CD14-positive monocyte (primary cell): ENCODE data around the gene FOXN4. TPM values are rescaled to one million over a fixed set of nuclear protein-coding genes. Genes with fewer than 3 reads are reported as not detected.

Source experiments
- DNase-seq, 3 donors: peaks; one replicate each; pipeline ENCODE4 v3.0.0-alpha.2; 2011 to 2022
- H2AFZ ChIP-seq: 2 replicates; pipeline ENCODE4 v1.6.0; 2012; ENCODE audit warnings: mild to moderate bottlenecking, low read depth, low read length, inconsistent platforms; ENCODE audit not compliant: insufficient read depth, poor library complexity, severe bottlenecking
- H3K27ac ChIP-seq, 2 donors: 1 replicate in 1 of 2; 2 replicates in 1 of 2; pipeline ENCODE4 v1.5.1; 2012 to 2013; ENCODE audit warnings: low read length in 2 of 2, control low read depth in 1 of 2, inconsistent platforms in 1 of 2, low read depth in 1 of 2, mild to moderate bottlenecking in 1 of 2
- H3K27me3 ChIP-seq, 2 donors: one replicate each; pipeline versions ENCODE4 v1.6.0 to v1.6.1; 2011 to 2013; ENCODE audit warnings: low read length in 2 of 2; ENCODE audit not compliant: control insufficient read depth in 2 of 2, insufficient read depth in 2 of 2
- H3K36me3 ChIP-seq, 2 donors: replicated peaks in 1 of 2; 1 replicate in 1 of 2; 2 replicates in 1 of 2; pipeline versions ENCODE4 v1.5.1 to v1.6.1; 2012 to 2013; ENCODE audit warnings: low read length in 2 of 2, control low read depth in 1 of 2, inconsistent platforms in 1 of 2, mild to moderate bottlenecking in 1 of 2; ENCODE audit not compliant: insufficient read depth in 2 of 2, control insufficient read depth in 1 of 2
- H3K4me1 ChIP-seq, 2 donors: 1 replicate in 1 of 2; 2 replicates in 1 of 2; pipeline versions ENCODE4 v1.5.1 to v1.6.1; 2012 to 2013; ENCODE audit warnings: low read length in 2 of 2, control low read depth in 1 of 2, inconsistent platforms in 1 of 2, mild to moderate bottlenecking in 1 of 2, moderate library complexity in 1 of 2; ENCODE audit not compliant: insufficient read depth in 2 of 2, control insufficient read depth in 1 of 2
- H3K4me2 ChIP-seq: replicated peaks from 2 replicates; pipeline ENCODE3; 2012; ENCODE audit warnings: low read length, moderate library complexity, mild to moderate bottlenecking; ENCODE audit not compliant: poor library complexity, severe bottlenecking; ENCODE audit errors: extremely low read depth
- H3K4me3 ChIP-seq, 3 experiments: fragments of 200-600 bp in 1 of 3; sonication (generic) in 1 of 3; replicated peaks in 1 of 3; 1 replicate in 2 of 3; 2 replicates in 1 of 3; pipeline ENCODE4 v1.5.1; 2011 to 2013; ENCODE audit warnings: low read length in 3 of 3, mild to moderate bottlenecking in 3 of 3, control low read depth in 2 of 3, low read depth in 2 of 3, inconsistent platforms in 1 of 3, moderate library complexity in 1 of 3
- H3K79me2 ChIP-seq: 2 replicates; pipeline ENCODE4 v1.6.0; 2012; ENCODE audit warnings: mild to moderate bottlenecking, control low read depth, inconsistent platforms, low read length, moderate library complexity; ENCODE audit not compliant: insufficient read depth
- H3K9ac ChIP-seq: 2 replicates; pipeline ENCODE4 v1.6.0; 2017; ENCODE audit warnings: low read length, mild to moderate bottlenecking; ENCODE audit not compliant: insufficient read depth, poor library complexity, severe bottlenecking
- H3K9me3 ChIP-seq, 2 donors: replicated peaks in 1 of 2; 1 replicate in 1 of 2; 2 replicates in 1 of 2; pipeline versions ENCODE4 v1.5.1 to v1.6.1; 2012 to 2013; ENCODE audit warnings: low read length in 2 of 2, control low read depth in 1 of 2; ENCODE audit not compliant: control insufficient read depth in 1 of 2, insufficient read depth in 1 of 2
- H4K20me1 ChIP-seq: 2 replicates; pipeline ENCODE4 v1.6.0; 2012; ENCODE audit warnings: mild to moderate bottlenecking, low read length, control low read depth, moderate library complexity; ENCODE audit not compliant: insufficient read depth
- H3K27ac Mint-ChIP-seq, 7 donors: one replicate each; pipeline ENCODE4 v1.8.0; 2020; ENCODE audit warnings: mild to moderate bottlenecking in 7 of 7, mixed read lengths in 7 of 7, moderate library complexity in 6 of 7, inconsistent platforms in 2 of 7
- H3K27me3 Mint-ChIP-seq, 3 donors: one replicate each; pipeline ENCODE4 v1.8.0; 2021 to 2022; ENCODE audit warnings: low read depth in 3 of 3, mild to moderate bottlenecking in 3 of 3, mixed read lengths in 3 of 3, moderate library complexity in 3 of 3, inconsistent platforms in 1 of 3
- H3K36me3 Mint-ChIP-seq, 2 donors: one replicate each; pipeline ENCODE4 v1.8.0; 2020; ENCODE audit warnings: mixed read lengths in 2 of 2, inconsistent platforms in 1 of 2, mild to moderate bottlenecking in 1 of 2
- H3K4me1 Mint-ChIP-seq: one replicate; pipeline ENCODE4 v1.8.0; 2020; ENCODE audit warnings: mild to moderate bottlenecking, mixed read lengths
- H3K4me3 Mint-ChIP-seq, 2 donors: one replicate each; pipeline ENCODE4 v1.8.0; 2020; ENCODE audit warnings: mild to moderate bottlenecking in 2 of 2, mixed read lengths in 2 of 2, moderate library complexity in 1 of 2
- H3K9me3 Mint-ChIP-seq, 7 donors: one replicate each; pipeline ENCODE4 v1.8.0; 2020 to 2022; ENCODE audit warnings: mixed read lengths in 7 of 7, mild to moderate bottlenecking in 6 of 7, moderate library complexity in 6 of 7, inconsistent platforms in 2 of 7
- CTCF ChIP-seq: fragments of 200-600 bp; IDR thresholded peaks from one replicate; pipeline ENCODE4 v1.8.0; 2022; ENCODE audit warnings: antibody characterized with exemption, mild to moderate bottlenecking
- WGBS: methylation state at CpG from one replicate; pipeline ENCODE4 v1.1.5; 2013; ENCODE audit warnings: missing lambda C conversion rate; ENCODE audit not compliant: insufficient coverage; 5-methylcytosine and 5-hydroxymethylcytosine counted together
- intact Hi-C, 2 donors: fragments of 100-400 bp; cut with micrococcal nuclease; formaldehyde crosslinking; loops; one replicate each; pipeline versions ENCODE4 v1.15.0 to v1.15.1; 2023
- polyA plus RNA-seq, 3 donors: library from polyadenylated mRNA; depleted of rRNA in 1 of 3; unstranded in 2 of 3; stranded (reverse) in 1 of 3; fragments of 300-500 nt in 2 of 3; fragments of >200 nt in 1 of 3; fragmentation: Illumina TruSeq in 2 of 3; gene quantifications; 1 replicate in 2 of 3; 2 replicates in 1 of 3; pipeline ENCODE4 v1.2.3, GENCODE V29; 2012 to 2021

The FOXN4 gene
- polyA plus RNA-seq, 3 donors: not detected

GRCh38 chr12:109253913-109254544 lies 55.1 kb downstream of the FOXN4 start:
- Histone ChIP-seq H3K9ac (no peak overlapping the region), H3K27ac (no peak overlapping the region), H3K27me3 (no peaks in the 10 kb centered on the region), H3K4me2 (no peak overlapping the region), H3K36me3 (no peaks in the 10 kb centered on the region), H3K79me2 (no peaks in the 10 kb centered on the region), H3K4me3 (no peak overlapping the region), H2AFZ (no peak overlapping the region), H3K4me1 (peaks cover under 1 to 5% of the 10 kb centered on the region in 2 donors), H3K9me3 (peaks cover 10 to 13% of the 10 kb centered on the region in 2 donors), H4K20me1 (no peaks in the 10 kb centered on the region)
- DNase-seq: no peak
- Mint-ChIP-seq H3K4me3 (no peak overlapping the region), H3K4me1 (peaks cover 4% of the 10 kb centered on the region), H3K27ac (no peak overlapping the region), H3K36me3 (peaks cover 14 to 24% of the 10 kb centered on the region in 2 donors), H3K9me3 (peaks cover 6 to 17% (median 9%) of the 10 kb centered on the region in 7 donors), H3K27me3 (peaks cover 0 to 3% (median 0%) of the 10 kb centered on the region in 3 donors)
- no peak for TF ChIP-seq CTCF
- intact Hi-C loops: no loop called here
- 100% methylated on average over 4 of the region's 7 CpGs for WGBS

GRCh38 chr12:109252799-109253198 lies 56.3 kb downstream of the FOXN4 start:
- peaks cover 2 to 8% of the 10 kb centered on the region in 2 donors for H3K4me1 ChIP-seq
- H4K20me1 ChIP-seq: no peaks in the 10 kb centered on the region
- H3K27ac ChIP-seq: no peak overlapping the region
- no peak for DNase-seq
- peaks cover 10 to 13% of the 10 kb centered on the region in 2 donors for H3K9me3 ChIP-seq
- H3K4me3 Mint-ChIP-seq: no peak overlapping the region
- peaks cover 0 to 3% (median 0%) of the 10 kb centered on the region in 3 donors for H3K27me3 Mint-ChIP-seq
- no peaks in the 10 kb centered on the region for H3K79me2 ChIP-seq
- no peaks in the 10 kb centered on the region for H3K27me3 ChIP-seq
- no peaks in the 10 kb centered on the region for H3K36me3 ChIP-seq
- peaks cover 14 to 24% of the 10 kb centered on the region in 2 donors for H3K36me3 Mint-ChIP-seq
- peaks cover 10% of the 10 kb centered on the region for H3K4me1 Mint-ChIP-seq
- no peak overlapping the region for H3K4me2 ChIP-seq
- TF ChIP-seq CTCF: no peak
- H3K4me3 ChIP-seq: no peak overlapping the region
- 100% methylated on average over 1 of the region's 4 CpGs for WGBS
- H3K27ac Mint-ChIP-seq: no peak overlapping the region
- H3K9me3 Mint-ChIP-seq: peaks cover 6 to 17% (median 9%) of the 10 kb centered on the region in 7 donors
- intact Hi-C loops: no loop called here
- H2AFZ ChIP-seq: no peak overlapping the region
- H3K9ac ChIP-seq: no peak overlapping the region
